OCI-LY7 (cell line): ENCODE results near the gene BPIFB6. TPM values are rescaled to one million over a fixed set of nuclear protein-coding genes. Genes with fewer than 3 reads are reported as not detected.

Source experiments
- BruUV-seq: library from RNA; stranded (reverse); fragments of 400-500 nt; replicated peaks from 2 replicates; lab custom pipeline; 2021; lab: Mats Ljungman, UMichigan
- CTCF ChIA-PET: fragments of 300-600 bp; sonication (Branson Sonifier 250); formaldehyde crosslinking; loops from one replicate; lab custom pipeline; 2022; ENCODE audit warnings: antibody characterized with exemption; ENCODE audit not compliant: unreplicated experiment; lab: Charles Lee
- POLR2A ChIA-PET: fragments of 300-600 bp; sonication (Branson Sonifier 250); formaldehyde crosslinking; loops from one replicate; lab custom pipeline; 2022; ENCODE audit warnings: antibody characterized with exemption; lab: Charles Lee
- DNase-seq: peaks from one replicate; pipeline ENCODE4 v3.0.0-alpha.2; 2015; ENCODE audit warnings: low spot score
- H2AFZ ChIP-seq: fragments of 200-600 bp; sonication (generic), shearing (Covaris generic); 2 replicates; pipeline ENCODE4 v1.6.1; 2014; ENCODE audit warnings: mild to moderate bottlenecking, antibody characterized with exemption, low read length, moderate library complexity
- H3K27ac ChIP-seq: fragments of 200-600 bp; sonication (generic); 2 replicates; pipeline ENCODE4 v1.5.1; 2014; ENCODE audit warnings: mixed run types, low read depth, mild to moderate bottlenecking, moderate library complexity, low read length, inconsistent platforms; ENCODE audit not compliant: poor library complexity, severe bottlenecking
- H3K36me3 ChIP-seq: fragments of 200-600 bp; sonication (generic); 2 replicates; pipeline ENCODE4 v1.6.1; 2014; ENCODE audit warnings: mild to moderate bottlenecking, antibody characterized with exemption, low read length, moderate library complexity, mixed read lengths; ENCODE audit not compliant: insufficient read depth
- H3K4me1 ChIP-seq: fragments of 200-600 bp; sonication (generic); 2 replicates; pipeline ENCODE4 v1.5.1; 2014; ENCODE audit warnings: mild to moderate bottlenecking, low read length; ENCODE audit not compliant: insufficient read depth, poor library complexity, severe bottlenecking
- H3K4me2 ChIP-seq: fragments of 200-600 bp; sonication (generic); 2 replicates; pipeline ENCODE4 v1.6.1; 2014; ENCODE audit warnings: mild to moderate bottlenecking, low read length
- H3K4me3 ChIP-seq: fragments of 200-600 bp; sonication (generic); 2 replicates; pipeline ENCODE4 v1.5.1; 2014; ENCODE audit warnings: mild to moderate bottlenecking, low read depth, low read length; ENCODE audit not compliant: poor library complexity, severe bottlenecking
- H3K79me2 ChIP-seq: fragments of 200-600 bp; sonication (generic); 2 replicates; pipeline ENCODE4 v1.6.1; 2016; ENCODE audit warnings: low read depth, mild to moderate bottlenecking, low read length, moderate library complexity, mixed read lengths; ENCODE audit not compliant: insufficient read depth
- H3K9me2 ChIP-seq: fragments of 200-600 bp; sonication (generic); 2 replicates; pipeline ENCODE4 v1.6.1; 2016; ENCODE audit warnings: mild to moderate bottlenecking, low read length, mixed read lengths; ENCODE audit not compliant: insufficient read depth
- H3K9me3 ChIP-seq: fragments of 200-600 bp; sonication (generic); 2 replicates; pipeline ENCODE4 v1.6.1; 2014; ENCODE audit warnings: mild to moderate bottlenecking, mixed run types, low read length, mixed read lengths
- H4K20me1 ChIP-seq: fragments of 200-600 bp; sonication (generic); 2 replicates; pipeline ENCODE4 v1.6.1; 2014; ENCODE audit warnings: mild to moderate bottlenecking, antibody characterized with exemption, low read length, moderate library complexity, mixed read lengths; ENCODE audit not compliant: insufficient read depth
- EZH2phosphoT487 ChIP-seq: fragments of 200-600 bp; sonication (generic); IDR thresholded peaks from 2 replicates; pipeline ENCODE4 v1.6.1; 2018; ENCODE audit warnings: low read depth, borderline replicate concordance, mild to moderate bottlenecking, mixed run types, antibody characterized with exemption, low read length, moderate library complexity, mixed read lengths
- intact Hi-C: fragments of 100-400 bp; cut with micrococcal nuclease; formaldehyde crosslinking; loops from one replicate; pipeline ENCODE4 v1.10.0; 2022; ENCODE audit not compliant: unreplicated experiment
- total RNA-seq, 2 experiments: library from RNA; depleted of rRNA in 1 of 2; stranded (reverse); fragments of >200 nt in 1 of 2; shearing (Covaris generic) in 1 of 2; gene quantifications; 2 replicates each; pipeline ENCODE4 v1.2.3, GENCODE V29; 2014 to 2022
- TF ChIP-seq, protein P1 (sequence below): fragments of 200-600 bp; sonication (generic); conservative IDR thresholded peaks from 2 replicates; pipeline ENCODE4 v1.5.1; 2014; ENCODE audit warnings: mild to moderate bottlenecking, antibody characterized with exemption, low read length, moderate library complexity, mixed read lengths

The BPIFB6 gene
- total RNA-seq, 2 experiments from 2014 or later: not detected

DNA sequence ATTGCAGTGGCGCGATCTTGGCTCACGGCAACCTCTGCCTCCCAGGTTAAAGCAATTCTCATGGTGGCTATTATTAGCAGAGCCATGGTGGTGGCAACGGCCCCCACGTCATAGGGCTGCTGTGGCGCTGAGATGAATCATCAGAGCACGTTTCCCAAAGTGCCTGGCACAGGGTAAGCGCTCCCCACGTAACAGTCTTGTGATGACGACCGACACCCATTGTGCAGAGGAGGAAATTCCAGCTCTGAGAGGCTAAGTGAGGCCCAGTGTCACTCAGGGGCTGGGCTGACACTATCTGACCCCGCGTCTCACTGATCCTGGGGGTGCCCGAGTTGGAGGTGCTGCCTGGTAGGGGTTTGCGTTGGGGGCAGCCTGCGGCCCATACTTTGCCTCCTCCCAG, 43.4 kb upstream of the BPIFB6 start:
- Histone ChIP-seq H4K20me1 (no peaks in the 10 kb centered on the region), H3K9me3 (no peaks in the 10 kb centered on the region), H3K4me2 (no peak overlapping the region), H2AFZ (no peak overlapping the region), H3K79me2 (no peaks in the 10 kb centered on the region), H3K4me1 (no peaks in the 10 kb centered on the region), H3K36me3 (no peaks in the 10 kb centered on the region), H3K27ac (no peak overlapping the region), H3K9me2 (no peaks in the 10 kb centered on the region), H3K4me3 (no peak overlapping the region)
- no TSS peak for BruUV-seq
- intact Hi-C loops: no loop called here
- POLR2A ChIA-PET: no interaction called here
- CTCF ChIA-PET: no interaction called here
- no peak for DNase-seq
- TF ChIP-seq EZH2phosphoT487: no peak
- TF ChIP-seq, protein P1, sequence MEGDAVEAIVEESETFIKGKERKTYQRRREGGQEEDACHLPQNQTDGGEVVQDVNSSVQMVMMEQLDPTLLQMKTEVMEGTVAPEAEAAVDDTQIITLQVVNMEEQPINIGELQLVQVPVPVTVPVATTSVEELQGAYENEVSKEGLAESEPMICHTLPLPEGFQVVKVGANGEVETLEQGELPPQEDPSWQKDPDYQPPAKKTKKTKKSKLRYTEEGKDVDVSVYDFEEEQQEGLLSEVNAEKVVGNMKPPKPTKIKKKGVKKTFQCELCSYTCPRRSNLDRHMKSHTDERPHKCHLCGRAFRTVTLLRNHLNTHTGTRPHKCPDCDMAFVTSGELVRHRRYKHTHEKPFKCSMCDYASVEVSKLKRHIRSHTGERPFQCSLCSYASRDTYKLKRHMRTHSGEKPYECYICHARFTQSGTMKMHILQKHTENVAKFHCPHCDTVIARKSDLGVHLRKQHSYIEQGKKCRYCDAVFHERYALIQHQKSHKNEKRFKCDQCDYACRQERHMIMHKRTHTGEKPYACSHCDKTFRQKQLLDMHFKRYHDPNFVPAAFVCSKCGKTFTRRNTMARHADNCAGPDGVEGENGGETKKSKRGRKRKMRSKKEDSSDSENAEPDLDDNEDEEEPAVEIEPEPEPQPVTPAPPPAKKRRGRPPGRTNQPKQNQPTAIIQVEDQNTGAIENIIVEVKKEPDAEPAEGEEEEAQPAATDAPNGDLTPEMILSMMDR: no peak

DNA sequence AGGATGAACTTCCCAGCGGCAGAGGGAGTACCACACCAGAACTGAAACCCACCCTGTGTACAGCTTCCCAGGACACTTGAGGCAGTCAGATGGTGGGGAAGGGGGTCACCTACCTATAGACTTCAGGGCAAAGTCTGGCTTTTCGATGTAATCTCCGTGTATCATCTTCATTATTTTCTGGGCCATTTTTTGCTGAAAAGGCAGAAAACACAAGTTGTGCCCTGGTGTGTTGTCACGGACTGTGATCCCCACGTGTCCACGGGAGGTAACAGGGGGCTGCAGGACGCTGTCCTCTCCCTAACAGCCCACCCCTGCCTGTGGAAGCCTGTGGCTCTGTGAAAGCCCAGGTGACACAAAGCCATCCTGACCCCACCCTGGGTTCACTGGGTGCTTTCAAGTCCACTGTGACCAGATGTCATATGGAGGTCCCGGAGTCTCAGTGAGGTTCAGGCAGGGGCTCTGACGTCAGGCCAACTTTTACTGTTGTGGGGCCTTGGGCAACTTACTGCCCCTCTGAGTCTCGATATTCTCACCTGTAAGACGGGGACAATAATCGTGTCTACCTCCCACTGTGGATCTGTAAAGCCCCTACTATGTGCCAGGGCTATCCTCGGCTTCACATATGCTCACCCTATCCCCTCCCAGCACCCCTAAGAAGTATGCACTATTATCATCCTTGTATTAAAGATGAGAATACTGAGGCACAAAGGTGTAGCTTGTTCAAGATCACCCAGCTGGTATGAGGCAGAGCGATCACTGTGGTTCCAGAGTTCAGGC, 41.8 kb upstream of the BPIFB6 start:
- no peak overlapping the region for H3K4me2 ChIP-seq
- ChIA-PET CTCF (no interaction called here), POLR2A (no interaction called here)
- no peaks in the 10 kb centered on the region for H3K36me3 ChIP-seq
- H4K20me1 ChIP-seq: no peaks in the 10 kb centered on the region
- no peak for DNase-seq
- H3K4me3 ChIP-seq: no peak overlapping the region
- no peaks in the 10 kb centered on the region for H3K79me2 ChIP-seq
- no peaks in the 10 kb centered on the region for H3K9me2 ChIP-seq
- no peaks in the 10 kb centered on the region for H3K9me3 ChIP-seq
- no peak for TF ChIP-seq EZH2phosphoT487
- TF ChIP-seq, protein P1: no peak
- intact Hi-C loops: no loop called here
- no TSS peak for BruUV-seq
- H3K27ac ChIP-seq: no peak overlapping the region
- H2AFZ ChIP-seq: no peak overlapping the region
- no peaks in the 10 kb centered on the region for H3K4me1 ChIP-seq

DNA sequence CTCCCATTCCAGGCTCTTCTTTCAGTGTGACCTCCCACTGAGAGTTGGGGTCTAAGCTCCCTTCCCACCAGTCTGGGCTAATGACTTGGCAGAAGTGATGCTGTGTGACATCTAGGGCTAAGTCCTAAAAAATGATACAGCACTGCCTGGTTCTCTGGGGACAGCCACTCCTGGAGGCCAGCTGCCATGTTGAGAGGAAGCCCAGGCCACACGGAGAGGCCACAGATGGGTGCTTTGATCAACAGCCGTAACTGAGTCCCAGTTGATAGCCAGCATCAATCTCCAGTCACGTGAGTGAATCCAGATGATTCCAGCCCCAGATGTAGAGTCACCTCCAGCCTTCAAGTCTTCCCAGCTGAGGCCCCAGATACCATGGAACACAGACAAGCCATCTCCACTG, 41.0 kb upstream of the BPIFB6 start:
- Histone ChIP-seq H3K27ac (no peak overlapping the region), H4K20me1 (no peaks in the 10 kb centered on the region), H3K4me3 (no peak overlapping the region), H3K79me2 (no peaks in the 10 kb centered on the region), H2AFZ (no peak overlapping the region), H3K9me2 (no peaks in the 10 kb centered on the region), H3K4me1 (no peaks in the 10 kb centered on the region), H3K36me3 (no peaks in the 10 kb centered on the region), H3K9me3 (no peaks in the 10 kb centered on the region), H3K4me2 (no peak overlapping the region)
- BruUV-seq: no TSS peak
- POLR2A ChIA-PET: no interaction called here
- intact Hi-C loops: no loop called here
- CTCF ChIA-PET: no interaction called here
- no peak for DNase-seq
- TF ChIP-seq EZH2phosphoT487: no peak
